ENCODE measurements around the gene KRT6A. TPM values are rescaled to one million over a fixed set of nuclear protein-coding genes. Genes with fewer than 3 reads are reported as not detected.

The KRT6A gene
- not detected in 2 replicates for total RNA-seq
- polyA plus RNA-seq: 0.22 TPM in 1 of 2 replicates, not detected in the other

DNA sequence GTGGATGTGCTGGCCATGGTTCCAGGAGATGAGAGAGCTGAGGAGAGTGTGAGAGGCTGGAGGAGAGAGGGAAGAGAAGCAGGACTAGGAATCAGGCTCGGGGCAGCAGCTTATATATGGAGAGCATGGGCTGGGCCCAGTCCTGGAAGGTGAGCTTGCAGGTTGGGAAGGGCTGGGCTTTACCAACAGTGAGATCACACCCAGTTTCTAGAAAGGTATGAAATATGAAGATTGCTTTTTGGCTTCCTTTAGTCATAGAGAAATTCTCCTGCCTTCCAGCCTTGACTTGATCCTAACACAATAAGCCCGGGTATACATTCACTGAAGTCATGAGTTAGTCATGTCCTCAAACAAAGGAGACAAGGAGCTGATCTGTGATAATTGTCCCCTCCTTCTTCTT is at the start of gene KRT6A:
Gene KRT6A (minus strand): TSS at position 86 of the 400 bp plus-strand sequence. CDS start 69 bp downstream, at position 17.
- Histone ChIP-seq H3K4me1 (ENCODE audit: low read depth) (peaks cover 7% of the 10 kb centered on the region), H3K36me3 (no peaks in the 10 kb centered on the region), H3K9me3 (ENCODE audit: low read depth) (no peaks in the 10 kb centered on the region), H3K27me3 (peaks cover 3% of the 10 kb centered on the region), H3K27ac (no peak within 1 kb of the TSS), H3K4me3 (no peak within 1 kb of the TSS)
- TF ChIP-seq, protein P1, sequence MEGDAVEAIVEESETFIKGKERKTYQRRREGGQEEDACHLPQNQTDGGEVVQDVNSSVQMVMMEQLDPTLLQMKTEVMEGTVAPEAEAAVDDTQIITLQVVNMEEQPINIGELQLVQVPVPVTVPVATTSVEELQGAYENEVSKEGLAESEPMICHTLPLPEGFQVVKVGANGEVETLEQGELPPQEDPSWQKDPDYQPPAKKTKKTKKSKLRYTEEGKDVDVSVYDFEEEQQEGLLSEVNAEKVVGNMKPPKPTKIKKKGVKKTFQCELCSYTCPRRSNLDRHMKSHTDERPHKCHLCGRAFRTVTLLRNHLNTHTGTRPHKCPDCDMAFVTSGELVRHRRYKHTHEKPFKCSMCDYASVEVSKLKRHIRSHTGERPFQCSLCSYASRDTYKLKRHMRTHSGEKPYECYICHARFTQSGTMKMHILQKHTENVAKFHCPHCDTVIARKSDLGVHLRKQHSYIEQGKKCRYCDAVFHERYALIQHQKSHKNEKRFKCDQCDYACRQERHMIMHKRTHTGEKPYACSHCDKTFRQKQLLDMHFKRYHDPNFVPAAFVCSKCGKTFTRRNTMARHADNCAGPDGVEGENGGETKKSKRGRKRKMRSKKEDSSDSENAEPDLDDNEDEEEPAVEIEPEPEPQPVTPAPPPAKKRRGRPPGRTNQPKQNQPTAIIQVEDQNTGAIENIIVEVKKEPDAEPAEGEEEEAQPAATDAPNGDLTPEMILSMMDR (IDR thresholded peaks at IDR 0.05; ENCODE audit: low read depth, low read length): no peak
- no peak for DNase-seq (ENCODE audit: low read depth in 1 of 2, low spot score in 1 of 2)

DNA sequence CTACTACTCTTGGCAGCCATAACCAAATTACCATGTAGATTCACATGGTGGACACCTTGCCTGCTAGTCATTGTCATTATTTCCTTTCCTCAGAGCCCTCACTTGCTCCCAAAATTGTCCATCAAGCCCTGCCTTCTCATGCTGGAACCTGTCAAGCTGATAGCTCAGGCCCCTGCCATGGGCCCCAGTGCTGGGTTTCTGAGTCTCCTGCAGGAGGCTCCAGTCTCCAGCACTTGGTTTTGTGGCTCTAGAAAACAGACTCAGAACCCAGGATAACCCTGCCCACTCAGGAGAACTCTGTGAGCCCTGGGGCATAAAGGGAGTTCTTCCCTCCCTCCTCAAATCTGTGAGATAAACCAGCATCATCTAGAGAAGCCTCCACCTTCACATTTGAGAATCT is 49.1 kb upstream of the KRT6A start:
- H3K36me3 ChIP-seq: no peaks in the 10 kb centered on the region
- TF ChIP-seq, protein P1 (IDR thresholded peaks at IDR 0.05; ENCODE audit: low read depth, low read length): no peak
- peaks cover 17% of the 10 kb centered on the region for H3K27me3 ChIP-seq
- H3K9me3 ChIP-seq (ENCODE audit: low read depth): no peaks in the 10 kb centered on the region
- H3K4me3 ChIP-seq: no peak overlapping the region
- no peak overlapping the region for H3K27ac ChIP-seq
- DNase-seq (ENCODE audit: low read depth in 1 of 2, low spot score in 1 of 2): no peak
- H3K4me1 ChIP-seq (ENCODE audit: low read depth): no peaks in the 10 kb centered on the region

DNA sequence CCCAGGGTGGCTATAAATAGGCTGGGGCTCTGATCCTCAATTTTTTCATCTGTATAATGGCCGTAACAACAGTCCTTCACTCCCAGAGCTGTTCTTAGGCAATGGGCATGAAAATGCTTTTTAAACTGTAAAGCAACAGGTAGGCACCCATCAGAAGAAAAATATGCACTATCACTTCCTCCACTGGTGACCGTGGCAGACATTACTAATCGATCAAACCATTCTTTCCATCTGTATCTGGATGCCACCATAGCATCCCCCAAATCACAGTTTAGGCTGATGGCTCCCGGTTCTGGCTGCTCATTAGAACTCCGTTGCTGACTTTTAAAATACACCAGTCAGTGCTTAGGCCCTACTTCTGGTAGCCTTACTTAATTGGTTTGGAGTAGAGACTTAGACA is 48.7 kb upstream of the KRT6A start:
- H3K4me3 ChIP-seq: no peak overlapping the region
- no peak overlapping the region for H3K27ac ChIP-seq
- DNase-seq (ENCODE audit: low read depth in 1 of 2, low spot score in 1 of 2): no peak
- no peaks in the 10 kb centered on the region for H3K9me3 ChIP-seq (ENCODE audit: low read depth)
- H3K4me1 ChIP-seq (ENCODE audit: low read depth): no peaks in the 10 kb centered on the region
- peaks cover 13% of the 10 kb centered on the region for H3K27me3 ChIP-seq
- TF ChIP-seq, protein P1 (IDR thresholded peaks at IDR 0.05; ENCODE audit: low read depth, low read length): no peak
- no peaks in the 10 kb centered on the region for H3K36me3 ChIP-seq

DNA sequence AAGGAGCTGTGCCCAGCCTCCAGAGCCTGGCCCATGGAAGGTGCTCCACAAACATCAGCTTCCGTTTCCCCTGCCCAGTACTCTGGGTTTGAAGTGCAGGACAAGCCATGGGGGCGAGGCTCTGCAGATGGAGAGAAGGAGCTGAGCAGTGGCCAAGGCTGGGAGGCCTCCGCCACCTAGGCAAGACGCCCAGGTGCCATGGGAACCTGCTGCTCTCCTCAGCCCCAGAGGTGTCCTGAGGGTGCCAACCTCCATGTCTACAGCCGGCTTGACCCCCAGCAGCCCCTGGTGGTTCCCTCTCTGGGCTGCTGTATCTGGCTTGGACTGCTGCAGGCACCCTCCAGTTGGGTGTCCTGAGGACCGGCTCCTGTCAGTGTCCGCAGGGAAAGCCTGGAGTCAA is 47.5 kb upstream of the KRT6A start:
- no peak for DNase-seq (ENCODE audit: low read depth in 1 of 2, low spot score in 1 of 2)
- no peaks in the 10 kb centered on the region for H3K36me3 ChIP-seq
- no peak overlapping the region for H3K4me3 ChIP-seq
- H3K27ac ChIP-seq: no peak overlapping the region
- H3K27me3 ChIP-seq: peaks cover under 1% of the 10 kb centered on the region
- no peaks in the 10 kb centered on the region for H3K4me1 ChIP-seq (ENCODE audit: low read depth)
- TF ChIP-seq, protein P1 (IDR thresholded peaks at IDR 0.05; ENCODE audit: low read depth, low read length): no peak
- no peaks in the 10 kb centered on the region for H3K9me3 ChIP-seq (ENCODE audit: low read depth)

DNA sequence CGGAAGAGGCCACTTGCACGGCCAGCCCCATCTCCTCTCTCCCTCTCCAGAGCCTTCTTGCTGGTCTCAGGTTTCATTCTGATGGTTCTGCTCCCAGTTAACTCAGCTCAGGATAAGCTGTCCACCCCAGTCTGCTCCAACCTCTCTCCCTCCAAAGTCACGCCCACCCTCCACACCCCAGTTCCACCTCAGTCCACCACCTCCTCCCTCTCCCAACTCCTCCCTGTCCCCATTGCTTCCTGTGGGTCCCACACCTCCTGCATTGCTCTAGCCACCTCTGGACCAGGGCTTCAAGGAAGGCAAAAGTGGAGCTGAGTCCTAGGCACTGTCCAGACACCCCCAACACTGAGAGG is 46.7 kb upstream of the KRT6A start:
- no peak for DNase-seq (ENCODE audit: low read depth in 1 of 2, low spot score in 1 of 2)
- no peaks in the 10 kb centered on the region for H3K9me3 ChIP-seq (ENCODE audit: low read depth)
- no peak overlapping the region for H3K4me3 ChIP-seq
- no peaks in the 10 kb centered on the region for H3K36me3 ChIP-seq
- no peaks in the 10 kb centered on the region for H3K4me1 ChIP-seq (ENCODE audit: low read depth)
- TF ChIP-seq, protein P1 (IDR thresholded peaks at IDR 0.05; ENCODE audit: low read depth, low read length): no peak
- H3K27me3 ChIP-seq: no peaks in the 10 kb centered on the region
- H3K27ac ChIP-seq: no peak overlapping the region

All from cardiac muscle cell (in vitro differentiated cells and primary cell).